Urinary bladder (tissue), 4 donors: ENCODE measurements around the gene ZNF407. TPM values are rescaled to one million over a fixed set of nuclear protein-coding genes. Genes with fewer than 3 reads are reported as not detected.

Experiments
- DNase-seq: peaks from one replicate; pipeline ENCODE4 v3.0.0-alpha.2; 2015; ENCODE audit errors: extremely low spot score
- H3K27ac ChIP-seq: one replicate; pipeline ENCODE4 v1.5.1; 2013; ENCODE audit warnings: low read depth, mild to moderate bottlenecking, moderate library complexity
- H3K36me3 ChIP-seq: one replicate; pipeline ENCODE4 v1.6.1; 2013; ENCODE audit warnings: mild to moderate bottlenecking, moderate library complexity; ENCODE audit not compliant: insufficient read depth
- H3K4me1 ChIP-seq: one replicate; pipeline ENCODE4 v1.6.1; 2013; ENCODE audit warnings: mild to moderate bottlenecking, moderate library complexity; ENCODE audit not compliant: insufficient read depth
- H3K4me3 ChIP-seq: one replicate; pipeline ENCODE4 v1.5.1; 2013; ENCODE audit warnings: low read depth, low read length
- WGBS: extraction: QIAGEN DNeasy Blood & Tissue Kit; methylation state at CpG from one replicate; pipeline ENCODE4 v1.1.7; 2013; 5-methylcytosine and 5-hydroxymethylcytosine counted together
- polyA plus RNA-seq: library from polyadenylated mRNA; stranded (reverse); fragments of 200-250 nt; gene quantifications from one replicate; pipeline ENCODE4 v1.2.3, GENCODE V29; 2013
- total RNA-seq: library from RNA; depleted of rRNA; stranded (reverse); fragments of >200 nt; gene quantifications from one replicate; pipeline ENCODE4 v1.2.3, GENCODE V29; 2014
- donor health status: healthy with polysubstance abuse.
- donor health status: healthy.

ZNF407 gene
- total and polyA plus RNA-seq, 2 donors = 5.9 to 40.8 TPM

- Histone ChIP-seq H3K27ac (no peak overlapping the region), H3K4me1 (no peaks in the 10 kb centered on the region), H3K4me3 (no peak overlapping the region), H3K36me3 (no peaks in the 10 kb centered on the region)
- WGBS = 83% methylated on average over 6 of the region's 6 CpGs
- DNase-seq = no peak
These were observed 385.4 kb downstream of the ZNF407 start for GRCh38 chr18:74982946-74983635.

- no peaks in the 10 kb centered on the region for H3K36me3 ChIP-seq
- WGBS = 96% methylated on average over 4 of the region's 4 CpGs
- no peaks in the 10 kb centered on the region for H3K4me1 ChIP-seq
- no peak overlapping the region for H3K27ac ChIP-seq
- no peak overlapping the region for H3K4me3 ChIP-seq
- no peak for DNase-seq
These were observed 391.5 kb downstream of the ZNF407 start for GRCh38 chr18:74989134-74989533.

- DNase-seq = no peak
- H3K27ac ChIP-seq = no peak overlapping the region
- no peaks in the 10 kb centered on the region for H3K36me3 ChIP-seq
- H3K4me3 ChIP-seq = no peak overlapping the region
- H3K4me1 ChIP-seq = no peaks in the 10 kb centered on the region
- WGBS = 68% methylated on average over 4 of the region's 4 CpGs
These were observed 393.0 kb downstream of the ZNF407 start for GRCh38 chr18:74990563-74991081.

GRCh38 chr18:74994502-74995418 is 397.1 kb downstream of the ZNF407 start:
- 71% methylated on average over 19 of the region's 19 CpGs for WGBS
- Histone ChIP-seq H3K4me1 (no peaks in the 10 kb centered on the region), H3K4me3 (no peak overlapping the region), H3K36me3 (no peaks in the 10 kb centered on the region), H3K27ac (no peak overlapping the region)
- no peak for DNase-seq

GRCh38 chr18:74995419-74995736 is 397.7 kb downstream of the ZNF407 start:
- no peaks in the 10 kb centered on the region for H3K36me3 ChIP-seq
- no peak overlapping the region for H3K27ac ChIP-seq
- 93% methylated on average over 2 of the region's 2 CpGs for WGBS
- no peaks in the 10 kb centered on the region for H3K4me1 ChIP-seq
- no peak for DNase-seq
- no peak overlapping the region for H3K4me3 ChIP-seq

- Histone ChIP-seq H3K4me1 (no peaks in the 10 kb centered on the region), H3K27ac (no peak overlapping the region), H3K36me3 (no peaks in the 10 kb centered on the region), H3K4me3 (no peak overlapping the region)
- DNase-seq = no peak
- WGBS = 88% methylated on average over 6 of the region's 6 CpGs
These were observed 398.4 kb downstream of the ZNF407 start for GRCh38 chr18:74996055-74996454.

GRCh38 chr18:74996996-74997395 is 399.3 kb downstream of the ZNF407 start:
- no peaks in the 10 kb centered on the region for H3K4me1 ChIP-seq
- H3K27ac ChIP-seq = no peak overlapping the region
- no peaks in the 10 kb centered on the region for H3K36me3 ChIP-seq
- no peak overlapping the region for H3K4me3 ChIP-seq
- 83% methylated on average over 6 of the region's 6 CpGs for WGBS
- DNase-seq = no peak

- H3K27ac ChIP-seq = no peak overlapping the region
- H3K4me1 ChIP-seq = no peaks in the 10 kb centered on the region
- no peak overlapping the region for H3K4me3 ChIP-seq
- no peak for DNase-seq
- H3K36me3 ChIP-seq = no peaks in the 10 kb centered on the region
- WGBS = 91% methylated on average over 3 of the region's 3 CpGs
These were observed 403.2 kb downstream of the ZNF407 start for GRCh38 chr18:75000920-75001319.

- DNase-seq = no peak
- 73% methylated on average over 2 of the region's 2 CpGs for WGBS
- Histone ChIP-seq H3K36me3 (no peaks in the 10 kb centered on the region), H3K27ac (no peak overlapping the region), H3K4me1 (no peaks in the 10 kb centered on the region), H3K4me3 (no peak overlapping the region)
These were observed 405.4 kb downstream of the ZNF407 start for GRCh38 chr18:75003039-75003438.

GRCh38 chr18:75003764-75004690 is 406.4 kb downstream of the ZNF407 start:
- H3K36me3 ChIP-seq = no peaks in the 10 kb centered on the region
- 95% methylated on average over 23 of the region's 23 CpGs for WGBS
- no peak overlapping the region for H3K4me3 ChIP-seq
- no peak for DNase-seq
- no peak overlapping the region for H3K27ac ChIP-seq
- H3K4me1 ChIP-seq = no peaks in the 10 kb centered on the region

GRCh38 chr18:75005626-75006025 is 408.0 kb downstream of the ZNF407 start:
- Histone ChIP-seq H3K36me3 (no peaks in the 10 kb centered on the region), H3K4me3 (no peak overlapping the region), H3K27ac (no peak overlapping the region), H3K4me1 (no peaks in the 10 kb centered on the region)
- 30% methylated on average over 8 of the region's 8 CpGs for WGBS
- no peak for DNase-seq

GRCh38 chr18:75008186-75008585 is 410.5 kb downstream of the ZNF407 start:
- Histone ChIP-seq H3K27ac (no peak overlapping the region), H3K4me1 (no peaks in the 10 kb centered on the region), H3K4me3 (no peak overlapping the region), H3K36me3 (no peaks in the 10 kb centered on the region)
- 93% methylated on average over 5 of the region's 5 CpGs for WGBS
- no peak for DNase-seq

GRCh38 chr18:75009296-75009695 is 411.6 kb downstream of the ZNF407 start:
- no peak overlapping the region for H3K27ac ChIP-seq

More at GRCh38 chr18:75009296-75009695, 411.6 kb downstream of the ZNF407 start:
- no peaks in the 10 kb centered on the region for H3K36me3 ChIP-seq
- H3K4me3 ChIP-seq = no peak overlapping the region
- H3K4me1 ChIP-seq = no peaks in the 10 kb centered on the region
- no peak for DNase-seq
- WGBS = 49% methylated on average over 2 of the region's 2 CpGs
